ENCODE measurements around the gene GGTA1.
A peak's percentile ranks its signal among the peaks of the same experiment; 100 is the strongest.

Gene GGTA1

GRCh38 chr9:121505903-121506735, 6.5 kb upstream of the GGTA1 start:
- no peak overlapping the region for H3K4me3 ChIP-seq (ENCODE audit: low read depth, low read length)
- DNase-seq (ENCODE audit: low read depth) = no peak

- no peak overlapping the region for H3K4me3 ChIP-seq (ENCODE audit: low read depth, low read length)
- no peak for DNase-seq (ENCODE audit: low read depth)
Observed at GRCh38 chr9:121503444-121503843, 3.8 kb upstream of the GGTA1 start.

- peak overlapping the region; percentile 49 for H3K4me3 ChIP-seq (ENCODE audit: low read depth, low read length)
- no peak for DNase-seq (ENCODE audit: low read depth)
Observed at GRCh38 chr9:121500165-121500478, 478 bp upstream of the GGTA1 start.

GRCh38 chr9:121499177-121499426, 542 bp downstream of the GGTA1 start:
- no peak for DNase-seq (ENCODE audit: low read depth)
- H3K4me3 ChIP-seq (ENCODE audit: low read depth, low read length) = peak overlapping the region; percentile 49

GRCh38 chr9:121498487-121499176, 1.0 kb downstream of the GGTA1 start:
- H3K4me3 ChIP-seq (ENCODE audit: low read depth, low read length) = peak overlapping the region; percentile 49

GRCh38 chr9:121498150-121498486, 1.5 kb downstream of the GGTA1 start:
- DNase-seq (ENCODE audit: low read depth) = peak; percentile 22
- no peak overlapping the region for H3K4me3 ChIP-seq (ENCODE audit: low read depth, low read length)

More at GRCh38 chr9:121498487-121499176, 1.0 kb downstream of the GGTA1 start:
- DNase-seq (ENCODE audit: low read depth) = peak; percentile 8

- H3K4me3 ChIP-seq (ENCODE audit: low read depth, low read length) = no peak overlapping the region
- DNase-seq (ENCODE audit: low read depth) = no peak
Observed at GRCh38 chr9:121495976-121496375, 3.7 kb downstream of the GGTA1 start.

- no peak overlapping the region for H3K4me3 ChIP-seq (ENCODE audit: low read depth, low read length)
- DNase-seq (ENCODE audit: low read depth) = no peak
Observed at GRCh38 chr9:121494192-121494591, 5.5 kb downstream of the GGTA1 start.

- H3K4me3 ChIP-seq (ENCODE audit: low read depth, low read length) = no peak overlapping the region
- DNase-seq (ENCODE audit: low read depth) = no peak
Observed at GRCh38 chr9:121491111-121491510, 8.5 kb downstream of the GGTA1 start.

GRCh38 chr9:121489344-121489743, 10.3 kb downstream of the GGTA1 start:
- no peak overlapping the region for H3K4me3 ChIP-seq (ENCODE audit: low read depth, low read length)
- DNase-seq (ENCODE audit: low read depth) = no peak

- DNase-seq (ENCODE audit: low read depth) = no peak
- H3K4me3 ChIP-seq (ENCODE audit: low read depth, low read length) = no peak overlapping the region
Observed at GRCh38 chr9:121486043-121486442, 13.6 kb downstream of the GGTA1 start.

GRCh38 chr9:121485623-121486022, 14.0 kb downstream of the GGTA1 start:
- H3K4me3 ChIP-seq (ENCODE audit: low read depth, low read length) = no peak overlapping the region
- DNase-seq (ENCODE audit: low read depth) = no peak

GRCh38 chr9:121484651-121485446, 14.8 kb downstream of the GGTA1 start:
- H3K4me3 ChIP-seq (ENCODE audit: low read depth, low read length) = no peak overlapping the region
- no peak for DNase-seq (ENCODE audit: low read depth)

GRCh38 chr9:121483473-121484031, 16.1 kb downstream of the GGTA1 start:
- H3K4me3 ChIP-seq (ENCODE audit: low read depth, low read length) = no peak overlapping the region
- DNase-seq (ENCODE audit: low read depth) = no peak

GRCh38 chr9:121483049-121483448, 16.6 kb downstream of the GGTA1 start:
- no peak for DNase-seq (ENCODE audit: low read depth)
- no peak overlapping the region for H3K4me3 ChIP-seq (ENCODE audit: low read depth, low read length)

- no peak overlapping the region for H3K4me3 ChIP-seq (ENCODE audit: low read depth, low read length)
- DNase-seq (ENCODE audit: low read depth) = no peak
Observed at GRCh38 chr9:121478816-121479676, 20.6 kb downstream of the GGTA1 start.

- no peak for DNase-seq (ENCODE audit: low read depth)
- H3K4me3 ChIP-seq (ENCODE audit: low read depth, low read length) = no peak overlapping the region
Observed at GRCh38 chr9:121476156-121476555, 23.5 kb downstream of the GGTA1 start.

GRCh38 chr9:121474231-121474947, 25.3 kb downstream of the GGTA1 start:
- DNase-seq (ENCODE audit: low read depth) = no peak

GRCh38 chr9:121473229-121473628, 26.4 kb downstream of the GGTA1 start:
- no peak overlapping the region for H3K4me3 ChIP-seq (ENCODE audit: low read depth, low read length)
- no peak for DNase-seq (ENCODE audit: low read depth)

More at GRCh38 chr9:121474231-121474947, 25.3 kb downstream of the GGTA1 start:
- H3K4me3 ChIP-seq (ENCODE audit: low read depth, low read length) = no peak overlapping the region
